H9 (cell line): ENCODE data around the gene ARHGEF16. TPM values are rescaled to one million over a fixed set of nuclear protein-coding genes. Genes with fewer than 3 reads are reported as not detected.

Source experiments
- DNase-seq: peaks from one replicate; pipeline ENCODE4 v3.0.0-alpha.2; 2017
- H2AFZ ChIP-seq: one replicate; pipeline ENCODE4 v1.6.1; 2013; ENCODE audit warnings: mild to moderate bottlenecking, low read length, control low read depth, moderate library complexity
- H2AK5ac ChIP-seq: 2 replicates; pipeline ENCODE4 v1.6.1; 2013; ENCODE audit warnings: low read length, control low read depth, mixed read lengths; ENCODE audit not compliant: insufficient read length
- H2BK120ac ChIP-seq: one replicate; pipeline ENCODE4 v1.6.1; 2013; ENCODE audit warnings: low read depth, mild to moderate bottlenecking, low read length, control low read depth, inconsistent platforms; ENCODE audit not compliant: poor library complexity, severe bottlenecking
- H2BK12ac ChIP-seq: 2 replicates; pipeline ENCODE4 v1.6.1; 2013; ENCODE audit warnings: low read length, control low read depth, mixed read lengths, low read depth; ENCODE audit not compliant: insufficient read length
- H2BK15ac ChIP-seq: 2 replicates; pipeline ENCODE4 v1.6.1; 2013; ENCODE audit warnings: low read depth, low read length, control low read depth
- H2BK20ac ChIP-seq: one replicate; pipeline ENCODE4 v1.6.1; 2013; ENCODE audit warnings: low read depth, mild to moderate bottlenecking, low read length, control low read depth, inconsistent platforms; ENCODE audit not compliant: poor library complexity, severe bottlenecking
- H2BK5ac ChIP-seq: 2 replicates; pipeline ENCODE4 v1.6.1; 2013; ENCODE audit warnings: low read length, control low read depth, mixed read lengths; ENCODE audit not compliant: insufficient read length
- H3K14ac ChIP-seq: 2 replicates; pipeline ENCODE4 v1.6.1; 2013; ENCODE audit warnings: low read length, control low read depth; ENCODE audit not compliant: insufficient read depth
- H3K18ac ChIP-seq: 2 replicates; pipeline ENCODE4 v1.6.1; 2013; ENCODE audit warnings: low read depth, mild to moderate bottlenecking, mixed read lengths, low read length, control low read depth; ENCODE audit not compliant: insufficient read length
- H3K23ac ChIP-seq: 2 replicates; pipeline ENCODE4 v1.6.1; 2013; ENCODE audit warnings: low read length, control low read depth, mixed read lengths, low read depth; ENCODE audit not compliant: insufficient read length
- H3K23me2 ChIP-seq: 2 replicates; pipeline ENCODE4 v1.6.1; 2013; ENCODE audit warnings: low read depth, mild to moderate bottlenecking, mixed read lengths, low read length, control low read depth; ENCODE audit not compliant: insufficient read length, poor library complexity, severe bottlenecking
- H3K27ac ChIP-seq: 2 replicates; pipeline ENCODE4 v1.5.1; 2013; ENCODE audit warnings: low read length, control low read depth, mixed read lengths, low read depth; ENCODE audit not compliant: insufficient read length
- H3K27me3 ChIP-seq: 2 replicates; pipeline ENCODE4 v1.6.1; 2013; ENCODE audit warnings: low read length, control low read depth, inconsistent platforms; ENCODE audit not compliant: insufficient read depth
- H3K4ac ChIP-seq: 2 replicates; pipeline ENCODE4 v1.6.1; 2013; ENCODE audit warnings: low read depth, mild to moderate bottlenecking, control low read depth, inconsistent platforms, low read length, moderate library complexity
- H3K4me1 ChIP-seq: 2 replicates; pipeline ENCODE4 v1.6.1; 2013; ENCODE audit warnings: low read length, control low read depth, inconsistent platforms; ENCODE audit not compliant: insufficient read depth
- H3K4me2 ChIP-seq: 2 replicates; pipeline ENCODE4 v1.6.1; 2013; ENCODE audit warnings: low read length, control low read depth, mixed read lengths; ENCODE audit not compliant: insufficient read length, insufficient read depth
- H3K56ac ChIP-seq: 2 replicates; pipeline ENCODE4 v1.6.1; 2013; ENCODE audit warnings: low read depth, mild to moderate bottlenecking, mixed read lengths, low read length, control low read depth; ENCODE audit not compliant: insufficient read length
- H3K79me1 ChIP-seq: 2 replicates; pipeline ENCODE4 v1.6.1; 2013; ENCODE audit warnings: low read depth, mild to moderate bottlenecking, moderate library complexity, low read length, control low read depth, inconsistent platforms; ENCODE audit not compliant: insufficient read depth, poor library complexity, severe bottlenecking
- H3K79me2 ChIP-seq: 2 replicates; pipeline ENCODE4 v1.6.1; 2013; ENCODE audit warnings: low read length, control low read depth, inconsistent platforms; ENCODE audit not compliant: insufficient read depth
- H3K9ac ChIP-seq: 2 replicates; pipeline ENCODE4 v1.6.1; 2013; ENCODE audit warnings: low read length, control low read depth, mixed read lengths; ENCODE audit not compliant: insufficient read length; ENCODE audit errors: extremely low read depth
- H3K9me3 ChIP-seq: one replicate; pipeline ENCODE4 v1.6.1; 2013; ENCODE audit warnings: low read depth, low read length, inconsistent platforms; ENCODE audit not compliant: control insufficient read depth
- H3T11ph ChIP-seq: one replicate; pipeline ENCODE4 v1.6.1; 2013; ENCODE audit warnings: mild to moderate bottlenecking, low read length, control low read depth, inconsistent platforms
- H4K20me1 ChIP-seq: one replicate; pipeline ENCODE4 v1.6.1; 2013; ENCODE audit not compliant: control insufficient read depth, insufficient read length, insufficient read depth
- H4K5ac ChIP-seq: 2 replicates; pipeline ENCODE4 v1.6.1; 2013; ENCODE audit warnings: low read depth, mild to moderate bottlenecking, mixed read lengths, low read length, control low read depth; ENCODE audit not compliant: insufficient read length
- H4K8ac ChIP-seq: replicated peaks from 2 replicates; pipeline ENCODE4 v1.6.1; 2013; ENCODE audit warnings: low read length, control low read depth, mixed read lengths, low read depth; ENCODE audit not compliant: insufficient read length
- H4K91ac ChIP-seq: 2 replicates; pipeline ENCODE4 v1.6.1; 2013; ENCODE audit warnings: low read depth, mild to moderate bottlenecking, moderate library complexity, mixed read lengths, low read length, control low read depth; ENCODE audit not compliant: insufficient read length
- H3K27ac Mint-ChIP-seq, 3 experiments: 2 replicates in 2 of 3; 3 replicates in 1 of 3; pipeline ENCODE4 v1.8.0; 2020 to 2021; ENCODE audit warnings: mixed read lengths in 3 of 3, mild to moderate bottlenecking in 1 of 3, moderate library complexity in 1 of 3
- H3K27me3 Mint-ChIP-seq: 2 replicates; pipeline ENCODE4 v1.8.0; 2021; ENCODE audit warnings: low read depth, mild to moderate bottlenecking, moderate library complexity, mixed read lengths
- H3K36me3 Mint-ChIP-seq, 3 experiments: 2 replicates in 2 of 3; 3 replicates in 1 of 3; pipeline ENCODE4 v1.8.0; 2020 to 2021; ENCODE audit warnings: low read depth in 3 of 3, mixed read lengths in 3 of 3; ENCODE audit not compliant: insufficient read depth in 1 of 3
- H3K4me1 Mint-ChIP-seq, 2 experiments: 2 replicates each; pipeline ENCODE4 v1.8.0; 2020; ENCODE audit warnings: mixed read lengths in 2 of 2
- H3K4me3 Mint-ChIP-seq, 2 experiments: 2 replicates in 1 of 2; 3 replicates in 1 of 2; pipeline ENCODE4 v1.8.0; 2020 to 2021; ENCODE audit warnings: mild to moderate bottlenecking in 2 of 2, mixed read lengths in 2 of 2, moderate library complexity in 1 of 2
- H3K9me3 Mint-ChIP-seq, 2 experiments: 2 replicates in 1 of 2; 3 replicates in 1 of 2; pipeline ENCODE4 v1.8.0; 2020; ENCODE audit warnings: mild to moderate bottlenecking in 2 of 2, mixed read lengths in 2 of 2, moderate library complexity in 1 of 2
- CTCF ChIP-seq: fragments of 200-600 bp; sonication (generic); conservative IDR thresholded peaks from 3 replicates; pipeline ENCODE4 v1.8.0; 2021; ENCODE audit warnings: antibody characterized with exemption, mild to moderate bottlenecking
- WGBS: extraction: QIAGEN DNeasy Blood & Tissue Kit; methylation state at CpG from one replicate; pipeline ENCODE4 v1.1.7; 2013; ENCODE audit warnings: missing lambda C conversion rate, low lambda C conversion rate, mixed read lengths; ENCODE audit not compliant: insufficient read length; ENCODE audit errors: extremely low coverage; 5-methylcytosine and 5-hydroxymethylcytosine counted together
- total RNA-seq: library from RNA; stranded (reverse); gene quantifications from 2 replicates; pipeline ENCODE4 v1.2.1, GENCODE V29; 2021

Gene ARHGEF16
- total RNA-seq, 1 experiment from 2014 or later, result 48.5 TPM

GRCh38 chr1:3461238-3461933 lies 6.9 kb downstream of the ARHGEF16 start:
- H3K79me1 ChIP-seq, result no peaks in the 10 kb centered on the region
- H2BK15ac ChIP-seq, result no peak overlapping the region
- H3K4me2 ChIP-seq, result no peak overlapping the region
- H2BK12ac ChIP-seq, result no peak overlapping the region
- no peak overlapping the region for H2BK5ac ChIP-seq
- H4K5ac ChIP-seq, result no peak overlapping the region
- H3K79me2 ChIP-seq, result no peaks in the 10 kb centered on the region
- H3K9me3 ChIP-seq, result no peaks in the 10 kb centered on the region
- no peak overlapping the region for H3K23ac ChIP-seq
- peaks cover 2% of the 10 kb centered on the region for H4K20me1 ChIP-seq
- no peak overlapping the region for H3K18ac ChIP-seq
- Mint-ChIP-seq H3K27me3 (no peaks in the 10 kb centered on the region), H3K4me1 (peaks cover 13 to 30% of the 10 kb centered on the region in 2 experiments), H3K4me3 (no peak overlapping the region), H3K27ac (peak overlapping the region in 2 of 3 experiments; percentile 27 to 79; a peak in 3 of 7 replicates), H3K36me3 (peaks cover 0 to 29% (median 20%) of the 10 kb centered on the region in 3 experiments; a peak in 4 of 7 replicates), H3K9me3 (no peaks in the 10 kb centered on the region)
- H3K23me2 ChIP-seq, result no peaks in the 10 kb centered on the region
- no peaks in the 10 kb centered on the region for H3K4me1 ChIP-seq
- no peak overlapping the region for H4K8ac ChIP-seq
- H2AK5ac ChIP-seq, result no peak overlapping the region
- WGBS, result no CpG with 5 or more reads among the region's 30 CpGs
- no peak for TF ChIP-seq CTCF
- H3K56ac ChIP-seq, result no peak overlapping the region
- no peak overlapping the region for H3K27ac ChIP-seq
- H2BK20ac ChIP-seq, result no peak overlapping the region
- H2AFZ ChIP-seq, result no peak overlapping the region
- H3K4ac ChIP-seq, result no peak overlapping the region
- no peak for DNase-seq
- H3K27me3 ChIP-seq, result no peaks in the 10 kb centered on the region
- no peak overlapping the region for H4K91ac ChIP-seq
- H3K9ac ChIP-seq, result no peak overlapping the region
- H2BK120ac ChIP-seq, result no peak overlapping the region
- H3K14ac ChIP-seq, result no peak overlapping the region; the same call in 1 of the 2 replicates
- no peak overlapping the region for H3T11ph ChIP-seq
